IMR-90 (cell line): ENCODE results near the gene GLRA2. TPM values are rescaled to one million over a fixed set of nuclear protein-coding genes. Genes with fewer than 3 reads are reported as not detected.
A peak's percentile ranks its signal among the peaks of the same experiment; 100 is the strongest.

Experiments used
- ATAC-seq: fragments of 200-7000 bp; cut with Tn5 transposase; 2 replicates; pipeline ENCODE4 v1.9.1; 2020; ENCODE audit warnings: low read depth, mild to moderate bottlenecking, moderate library complexity
- BruUV-seq: library from RNA; stranded (reverse); fragments of 400-500 nt; replicated peaks from 2 replicates; lab custom pipeline; 2021; lab: Mats Ljungman, UMichigan
- CTCF ChIA-PET: fragments of 300-600 bp; formaldehyde crosslinking; extraction: SDS; loops from one replicate; lab custom pipeline; 2021; ENCODE audit warnings: antibody characterized with exemption; lab: Yijun Ruan, JAX
- POLR2A ChIA-PET: fragments of 300-600 bp; sonication (Branson Sonifier 250); formaldehyde crosslinking; loops from one replicate; lab custom pipeline; 2022; ENCODE audit warnings: antibody characterized with exemption; ENCODE audit not compliant: unreplicated experiment; lab: Charles Lee
- DNase-seq: peaks from one replicate; pipeline ENCODE4 v3.0.0; 2013
- H2AFZ ChIP-seq: replicated peaks from 2 replicates; pipeline ENCODE3; 2013; ENCODE audit warnings: low read length, mild to moderate bottlenecking; ENCODE audit not compliant: poor library complexity
- H2AK5ac ChIP-seq: 2 replicates; pipeline ENCODE4 v1.6.1; 2013; ENCODE audit warnings: low read depth, low read length, inconsistent platforms
- H2AK9ac ChIP-seq: replicated peaks from 2 replicates; pipeline ENCODE3; 2013; ENCODE audit warnings: mild to moderate bottlenecking, low read depth, low read length, moderate library complexity; ENCODE audit not compliant: poor library complexity
- H2BK120ac ChIP-seq: 2 replicates; pipeline ENCODE4 v1.6.1; 2013; ENCODE audit warnings: low read depth, low read length, inconsistent platforms
- H2BK15ac ChIP-seq: 3 replicates; pipeline ENCODE4 v1.6.1; 2013; ENCODE audit warnings: low read depth, low read length, inconsistent platforms
- H2BK20ac ChIP-seq: 2 replicates; pipeline ENCODE4 v1.6.1; 2013; ENCODE audit warnings: low read depth, mild to moderate bottlenecking, inconsistent platforms, low read length, moderate library complexity
- H2BK5ac ChIP-seq: 2 replicates; pipeline ENCODE4 v1.6.1; 2013; ENCODE audit warnings: mild to moderate bottlenecking, low read depth, low read length, inconsistent platforms; ENCODE audit not compliant: poor library complexity, severe bottlenecking
- H3K14ac ChIP-seq: replicated peaks from 2 replicates; pipeline ENCODE4 v1.6.1; 2013; ENCODE audit warnings: low read depth, low read length, inconsistent platforms
- H3K18ac ChIP-seq: 2 replicates; pipeline ENCODE4 v1.6.1; 2013; ENCODE audit warnings: low read depth, low read length, control low read depth
- H3K23ac ChIP-seq: 2 replicates; pipeline ENCODE4 v1.6.1; 2013; ENCODE audit warnings: low read depth, low read length, inconsistent platforms
- H3K27ac ChIP-seq: 2 replicates; pipeline ENCODE4 v1.5.1; 2013; ENCODE audit warnings: mild to moderate bottlenecking, control low read depth, low read length; ENCODE audit not compliant: insufficient read depth
- H3K27me3 ChIP-seq: 2 replicates; pipeline ENCODE4 v1.6.1; 2013; ENCODE audit warnings: low read length; ENCODE audit not compliant: control insufficient read depth, insufficient read depth
- H3K36me3 ChIP-seq: 2 replicates; pipeline ENCODE4 v1.6.1; 2013; ENCODE audit warnings: low read length, mixed read lengths; ENCODE audit not compliant: control insufficient read depth, insufficient read depth
- H3K4ac ChIP-seq: 2 replicates; pipeline ENCODE4 v1.6.1; 2013; ENCODE audit warnings: low read depth, low read length, inconsistent platforms
- H3K4me1 ChIP-seq: 2 replicates; pipeline ENCODE4 v1.6.1; 2013; ENCODE audit warnings: low read length, mixed read lengths; ENCODE audit not compliant: control insufficient read depth, insufficient read depth
- H3K4me2 ChIP-seq: 2 replicates; pipeline ENCODE4 v1.6.1; 2013; ENCODE audit warnings: low read depth, mild to moderate bottlenecking, control low read depth, low read length, moderate library complexity
- H3K4me3 ChIP-seq: 2 replicates; pipeline ENCODE4 v1.5.1; 2013; ENCODE audit warnings: low read depth, mild to moderate bottlenecking, control low read depth, low read length, moderate library complexity; ENCODE audit not compliant: insufficient read depth
- H3K56ac ChIP-seq: 2 replicates; pipeline ENCODE4 v1.6.1; 2013; ENCODE audit warnings: low read length, inconsistent platforms; ENCODE audit not compliant: insufficient read depth; ENCODE audit errors: extremely low read depth
- H3K79me1 ChIP-seq, 2 experiments: 2 replicates each; pipeline ENCODE4 v1.6.1; 2013; ENCODE audit warnings: low read length in 2 of 2, inconsistent platforms in 1 of 2, low read depth in 1 of 2
- H3K9ac ChIP-seq: 2 replicates; pipeline ENCODE4 v1.6.1; 2013; ENCODE audit warnings: low read depth, low read length, control low read depth
- H3K9me1 ChIP-seq: 2 replicates; pipeline ENCODE4 v1.6.1; 2013; ENCODE audit warnings: low read length, inconsistent platforms; ENCODE audit not compliant: insufficient read depth
- H3K9me3 ChIP-seq: 2 replicates; pipeline ENCODE4 v1.6.1; 2013; ENCODE audit warnings: low read length; ENCODE audit not compliant: control insufficient read depth, insufficient read depth
- H4K20me1 ChIP-seq: 2 replicates; pipeline ENCODE4 v1.6.1; 2013; ENCODE audit warnings: low read length, inconsistent platforms; ENCODE audit not compliant: insufficient read depth
- H4K5ac ChIP-seq: 2 replicates; pipeline ENCODE4 v1.6.1; 2013; ENCODE audit warnings: mild to moderate bottlenecking, low read depth, low read length, control low read depth
- H4K8ac ChIP-seq, 2 experiments: 2 replicates each; pipeline ENCODE4 v1.6.1; 2013; ENCODE audit warnings: low read depth in 2 of 2, low read length in 2 of 2, control low read depth in 1 of 2, inconsistent platforms in 1 of 2
- H4K91ac ChIP-seq: 2 replicates; pipeline ENCODE4 v1.6.1; 2013; ENCODE audit warnings: low read depth, low read length, inconsistent platforms; ENCODE audit not compliant: insufficient read depth
- CHD1 ChIP-seq: IDR thresholded peaks from 2 replicates; pipeline ENCODE4 v1.6.1; 2012; ENCODE audit warnings: low read depth, low read length, improper control_type of control experiment
- NFE2L2 ChIP-seq: fragments of 150-350 bp; IDR thresholded peaks from 2 replicates; pipeline ENCODE4 v1.6.1; 2016; ENCODE audit warnings: low read depth, mild to moderate bottlenecking, low read length
- WGBS, 2 experiments: methylation state at CpG; one replicate each; pipeline versions ENCODE4 v1.1.5 to v1.1.7; 2013; ENCODE audit warnings: missing lambda C conversion rate in 2 of 2; ENCODE audit not compliant: insufficient read length in 1 of 2; ENCODE audit errors: extremely low coverage in 2 of 2; 5-methylcytosine and 5-hydroxymethylcytosine counted together
- dilution Hi-C: fragments of 300-500 bp; cut with HindIII; formaldehyde crosslinking; loops from one replicate; pipeline ENCODE4 v1.14.3; 2018; ENCODE audit warnings: low sequenced_read_pairs; ENCODE audit not compliant: unreplicated experiment
- in situ Hi-C: fragments of 300-500 bp; cut with MboI; formaldehyde crosslinking; loops from 3 replicates; pipeline ENCODE4 v1.14.3; 2019; ENCODE audit warnings: low sequenced_read_pairs, inconsistent platforms, mixed read lengths
- intact Hi-C: fragments of 100-400 bp; cut with micrococcal nuclease; formaldehyde crosslinking; loops from 2 replicates; pipeline ENCODE4 v1.10.0; 2022
- polyA plus RNA-seq, 3 experiments: library from polyadenylated mRNA; depleted of rRNA; stranded (reverse); fragments of >200 nt; gene quantifications; 2 replicates each; pipeline ENCODE4 v1.2.3, GENCODE V29; 2012; ENCODE audit warnings: low replicate concordance in 1 of 3
- total RNA-seq: library from RNA; depleted of rRNA; stranded (reverse); fragments of >200 nt; gene quantifications from 2 replicates; pipeline ENCODE4 v1.2.3, GENCODE V29; 2012

The GLRA2 gene
- total and polyA plus RNA-seq, 2 of the 4 experiments (the other 2 are of a cell fraction) = not detected

DNA sequence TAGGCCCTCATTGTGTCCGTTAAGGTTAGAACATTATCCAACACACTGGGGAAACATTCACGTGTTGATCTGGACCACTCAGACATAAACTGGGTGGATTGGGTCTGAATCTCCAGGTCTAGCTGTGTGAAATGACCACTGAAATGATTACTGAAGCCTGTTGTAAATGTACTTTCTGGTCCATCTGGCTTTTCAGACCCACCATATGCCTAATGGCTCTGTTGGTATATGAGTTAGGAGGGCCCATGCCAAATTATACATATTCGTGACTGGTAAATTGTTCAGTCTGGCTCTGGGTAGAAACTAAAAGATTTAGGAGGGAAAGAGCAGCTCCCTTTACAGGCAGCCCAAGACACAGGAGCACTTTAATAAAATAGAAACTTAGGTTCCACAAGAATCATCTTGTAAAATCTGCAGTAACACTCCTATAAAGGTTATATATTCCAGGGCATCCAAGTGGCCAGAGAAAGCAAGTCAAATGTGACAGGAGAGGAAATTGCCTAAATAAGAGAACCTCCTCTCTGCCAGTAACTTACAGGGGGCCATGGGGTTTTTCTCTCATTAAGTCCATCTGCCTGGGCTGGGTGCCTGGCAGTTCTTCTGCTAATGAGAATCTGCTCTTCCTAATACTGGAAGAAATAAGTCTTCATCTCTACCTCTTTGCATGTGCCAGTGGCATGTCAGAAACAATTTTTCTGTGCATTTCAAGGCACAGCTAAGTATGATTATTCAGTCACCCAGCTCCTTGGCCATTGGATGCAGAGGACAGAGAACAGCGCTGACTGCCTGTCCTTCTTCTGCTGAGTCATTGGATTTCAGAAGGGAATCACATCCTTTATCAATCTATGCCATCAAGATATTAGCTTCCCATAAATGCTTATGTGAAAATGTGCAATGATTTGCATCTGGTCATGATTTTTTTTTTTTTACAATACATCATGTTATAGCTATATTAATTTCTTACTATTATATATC, 112.6 kb downstream of the GLRA2 start:
- H3K79me1 ChIP-seq = no peaks in the 10 kb centered on the region
- H3K27me3 ChIP-seq = no peaks in the 10 kb centered on the region
- H2AFZ ChIP-seq = no peak overlapping the region
- no peak for DNase-seq
- no peak for ATAC-seq
- no peak overlapping the region for H4K91ac ChIP-seq
- peak; percentile 56 for TF ChIP-seq NFE2L2
- no peak for TF ChIP-seq CHD1
- dilution Hi-C loops = no loop called here
- H2BK120ac ChIP-seq = no peak overlapping the region
- H4K8ac ChIP-seq = no peak overlapping the region
- H3K4me3 ChIP-seq = no peak overlapping the region
- no peak overlapping the region for H3K4me2 ChIP-seq
- no peak overlapping the region for H4K5ac ChIP-seq
- no peaks in the 10 kb centered on the region for H4K20me1 ChIP-seq
- no peaks in the 10 kb centered on the region for H3K9me3 ChIP-seq
- H3K14ac ChIP-seq = no peak overlapping the region
- no peak overlapping the region for H3K56ac ChIP-seq
- no peak overlapping the region for H2AK9ac ChIP-seq
- ChIA-PET POLR2A (no interaction called here), CTCF (interaction anchor here (0.8 kb wide), 1 partner anchor 11 kb away, joined by 4 read pairs; no protein-coding TSS in a partner anchor)
- no TSS peak for BruUV-seq
- H3K4me1 ChIP-seq = no peaks in the 10 kb centered on the region
- no peak overlapping the region for H2BK5ac ChIP-seq
- H3K9me1 ChIP-seq = no peaks in the 10 kb centered on the region
- H3K27ac ChIP-seq = no peak overlapping the region
- no peak overlapping the region for H3K18ac ChIP-seq
- no peak overlapping the region for H2BK15ac ChIP-seq
- no CpG with 5 or more reads among the region's 4 CpGs for WGBS, 2 experiments
- no peak overlapping the region for H3K9ac ChIP-seq
- intact Hi-C loops = no loop called here
- H3K4ac ChIP-seq = no peak overlapping the region
- H3K23ac ChIP-seq = no peak overlapping the region
- no peaks in the 10 kb centered on the region for H3K36me3 ChIP-seq
- in situ Hi-C loops = no loop called here
- H2BK20ac ChIP-seq = no peak overlapping the region
- no peak overlapping the region for H2AK5ac ChIP-seq
